ENCODE data around the gene C6orf120. TPM values are rescaled to one million over a fixed set of nuclear protein-coding genes. Genes with fewer than 3 reads are reported as not detected.
A peak's percentile ranks its signal among the peaks of the same experiment; 100 is the strongest.

The C6orf120 gene
- total and polyA plus RNA-seq, 9 of the 15 experiments (the other 6 are each of a cell fraction or from before 2014, with no cell fraction given) = 7.7 to 44.9 (median 34.8) TPM

DNA sequence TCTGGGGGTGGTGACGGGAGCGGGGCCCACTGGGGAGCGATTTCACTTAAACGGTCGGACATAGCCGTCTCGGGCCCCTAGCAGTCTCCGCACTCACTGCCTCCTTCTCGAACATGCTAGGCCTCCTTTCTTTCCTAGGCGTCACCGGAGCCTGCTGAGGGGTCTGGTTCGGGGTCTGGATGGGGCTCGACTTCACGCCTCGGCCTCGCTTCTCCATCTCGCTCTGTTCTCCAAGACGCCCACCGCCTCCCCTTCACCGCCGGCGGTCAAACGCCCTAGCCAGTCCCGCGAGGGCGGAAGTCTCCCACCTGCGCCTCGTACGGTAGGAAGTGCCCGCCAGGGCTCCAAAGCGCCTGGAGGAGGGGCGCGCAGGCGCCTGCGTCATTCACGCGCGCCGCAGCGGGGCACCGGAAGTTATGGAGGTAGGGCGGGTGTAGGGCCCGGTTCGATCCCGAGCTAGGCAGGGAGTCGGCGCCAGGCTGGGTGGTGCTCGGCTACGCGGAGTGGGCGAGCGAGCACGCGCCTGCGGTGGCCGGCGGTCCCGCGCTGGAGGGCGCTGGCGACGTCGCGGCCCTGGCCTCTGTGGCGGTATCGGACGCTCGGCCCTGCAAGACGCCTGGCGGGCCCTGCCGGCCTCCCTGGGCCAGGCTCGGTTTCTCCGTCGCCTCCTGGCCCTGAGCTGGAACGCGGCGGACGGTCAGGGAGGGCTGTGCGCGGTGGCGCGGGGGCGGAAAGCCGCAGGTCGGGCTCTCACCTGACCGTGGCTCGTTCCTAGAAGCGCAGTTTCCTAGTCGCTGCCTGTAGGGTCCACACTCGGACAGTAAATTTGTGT, 49.5 kb downstream of the C6orf120 start, which contains the start of the genes DYNLT2 and ERMARD (continued):
- TF ChIP-seq, protein P1, sequence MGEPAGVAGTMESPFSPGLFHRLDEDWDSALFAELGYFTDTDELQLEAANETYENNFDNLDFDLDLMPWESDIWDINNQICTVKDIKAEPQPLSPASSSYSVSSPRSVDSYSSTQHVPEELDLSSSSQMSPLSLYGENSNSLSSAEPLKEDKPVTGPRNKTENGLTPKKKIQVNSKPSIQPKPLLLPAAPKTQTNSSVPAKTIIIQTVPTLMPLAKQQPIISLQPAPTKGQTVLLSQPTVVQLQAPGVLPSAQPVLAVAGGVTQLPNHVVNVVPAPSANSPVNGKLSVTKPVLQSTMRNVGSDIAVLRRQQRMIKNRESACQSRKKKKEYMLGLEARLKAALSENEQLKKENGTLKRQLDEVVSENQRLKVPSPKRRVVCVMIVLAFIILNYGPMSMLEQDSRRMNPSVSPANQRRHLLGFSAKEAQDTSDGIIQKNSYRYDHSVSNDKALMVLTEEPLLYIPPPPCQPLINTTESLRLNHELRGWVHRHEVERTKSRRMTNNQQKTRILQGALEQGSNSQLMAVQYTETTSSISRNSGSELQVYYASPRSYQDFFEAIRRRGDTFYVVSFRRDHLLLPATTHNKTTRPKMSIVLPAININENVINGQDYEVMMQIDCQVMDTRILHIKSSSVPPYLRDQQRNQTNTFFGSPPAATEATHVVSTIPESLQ (CRISPR knock-in tag; IDR thresholded peaks at IDR 0.05) = peak; percentile 91
- TF ChIP-seq SMARCE1 (IDR thresholded peaks at IDR 0.05) (peak; percentile 35; the same call in 1 of the 2 replicates), ZNF431 (CRISPR knock-in tag; IDR thresholded peaks at IDR 0.05) (peak; percentile 67; the same call in 1 of the 2 replicates), FUS (optimal IDR thresholded peaks at IDR 0.05; ENCODE audit: low read depth, low read length) (peak; percentile 88), NUFIP1 (IDR thresholded peaks at IDR 0.05; ENCODE audit: partially characterized antibody) (no peak), PPARD (CRISPR knock-in tag; IDR thresholded peaks at IDR 0.05) (no peak), BDP1 (IDR thresholded peaks at IDR 0.05; ENCODE audit: insufficient read depth, insufficient read length) (no peak), HEY1 (CRISPR knock-in tag; IDR thresholded peaks at IDR 0.05; ENCODE audit: borderline replicate concordance) (no peak), SNRNP70 (optimal IDR thresholded peaks at IDR 0.05; ENCODE audit: low read depth, low read length) (no peak), SMARCB1 (IDR thresholded peaks at IDR 0.05; ENCODE audit: insufficient read length, low read depth) (no peak), ZNF311 (CRISPR knock-in tag; IDR thresholded peaks at IDR 0.05) (no peak), SNAPC5 (CRISPR knock-in tag; IDR thresholded peaks at IDR 0.05) (no peak), FOSL1 (tag; conservative IDR thresholded peaks at IDR 0.05) (peak; percentile 60; the same call in 1 of the 2 replicates), ZC3H8 (IDR thresholded peaks at IDR 0.05) (no peak), PHTF2 (CRISPR knock-in tag; IDR thresholded peaks at IDR 0.05) (0 out of 2 replicates have a peak, but pooled peaks have one; percentile 30), SIRT6 (IDR thresholded peaks at IDR 0.05; ENCODE audit: low read depth, low read length) (no peak), TSHZ1 (CRISPR knock-in tag; IDR thresholded peaks at IDR 0.05) (no peak)
- TF ChIP-seq, protein P2, sequence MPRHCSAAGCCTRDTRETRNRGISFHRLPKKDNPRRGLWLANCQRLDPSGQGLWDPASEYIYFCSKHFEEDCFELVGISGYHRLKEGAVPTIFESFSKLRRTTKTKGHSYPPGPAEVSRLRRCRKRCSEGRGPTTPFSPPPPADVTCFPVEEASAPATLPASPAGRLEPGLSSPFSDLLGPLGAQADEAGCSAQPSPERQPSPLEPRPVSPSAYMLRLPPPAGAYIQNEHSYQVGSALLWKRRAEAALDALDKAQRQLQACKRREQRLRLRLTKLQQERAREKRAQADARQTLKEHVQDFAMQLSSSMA (CRISPR knock-in tag; IDR thresholded peaks at IDR 0.05) = no peak
- TF ChIP-seq, protein P3, sequence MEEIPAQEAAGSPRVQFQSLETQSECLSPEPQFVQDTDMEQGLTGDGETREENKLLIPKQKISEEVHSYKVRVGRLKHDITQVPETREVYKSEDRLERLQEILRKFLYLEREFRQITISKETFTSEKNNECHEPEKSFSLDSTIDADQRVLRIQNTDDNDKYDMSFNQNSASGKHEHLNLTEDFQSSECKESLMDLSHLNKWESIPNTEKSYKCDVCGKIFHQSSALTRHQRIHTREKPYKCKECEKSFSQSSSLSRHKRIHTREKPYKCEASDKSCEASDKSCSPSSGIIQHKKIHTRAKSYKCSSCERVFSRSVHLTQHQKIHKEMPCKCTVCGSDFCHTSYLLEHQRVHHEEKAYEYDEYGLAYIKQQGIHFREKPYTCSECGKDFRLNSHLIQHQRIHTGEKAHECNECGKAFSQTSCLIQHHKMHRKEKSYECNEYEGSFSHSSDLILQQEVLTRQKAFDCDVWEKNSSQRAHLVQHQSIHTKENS (CRISPR knock-in tag; IDR thresholded peaks at IDR 0.05) = no peak
- TF ChIP-seq, protein P4, sequence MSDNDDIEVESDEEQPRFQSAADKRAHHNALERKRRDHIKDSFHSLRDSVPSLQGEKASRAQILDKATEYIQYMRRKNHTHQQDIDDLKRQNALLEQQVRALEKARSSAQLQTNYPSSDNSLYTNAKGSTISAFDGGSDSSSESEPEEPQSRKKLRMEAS (CRISPR knock-in tag; IDR thresholded peaks at IDR 0.05) = peak; percentile 93

Measured in K562 (cell line).